ENCODE results near the gene ETV7.
A peak's percentile ranks its signal among the peaks of the same experiment; 100 is the strongest.
"Not testable (repeated sequence)": the region's sequence is repeated elsewhere in the genome, so short reads cannot be mapped to it uniquely, and the experiment has no call there.

Gene ETV7

DNA sequence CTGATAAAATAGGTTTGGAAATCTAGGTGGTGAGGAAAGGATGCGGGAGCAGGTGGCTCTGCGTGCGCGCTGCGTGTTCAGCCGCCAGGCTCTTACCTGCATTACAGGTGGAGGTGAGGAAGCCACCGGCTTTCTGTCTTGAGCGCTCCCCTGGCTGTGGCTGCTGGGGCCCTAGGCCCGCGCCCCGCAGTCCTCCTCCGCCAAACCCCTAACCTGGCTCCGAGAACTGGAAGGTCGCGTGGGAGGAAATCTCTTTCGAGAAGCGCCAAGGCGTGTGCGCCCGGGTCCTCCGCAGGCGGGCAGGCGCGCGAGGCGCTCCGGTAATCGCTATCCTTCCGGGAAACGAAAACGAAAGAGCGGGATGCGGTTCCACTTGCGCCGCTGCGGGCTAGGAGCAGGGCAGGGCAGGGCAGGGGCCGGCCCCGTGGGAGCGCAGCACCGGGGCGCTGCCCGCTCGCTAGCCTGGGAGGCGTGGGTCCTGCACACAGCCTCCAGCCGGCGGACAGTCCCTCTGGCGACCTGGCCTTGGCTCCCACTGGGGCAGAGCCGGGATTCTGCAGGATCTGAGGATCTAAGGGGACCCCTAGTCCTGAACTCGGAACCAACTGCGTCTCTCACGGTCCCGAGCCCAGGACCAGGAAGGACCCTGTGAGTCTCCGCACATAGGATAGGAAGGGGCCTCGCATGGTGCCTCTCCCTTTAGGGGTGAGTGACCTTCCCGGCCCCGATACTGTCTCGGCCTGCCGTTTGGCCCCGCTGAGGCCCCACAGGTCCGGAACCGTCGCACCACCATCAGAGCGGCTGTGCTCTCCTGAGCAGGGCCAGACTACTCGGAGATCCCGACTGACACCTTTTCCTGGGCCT is at the start of gene ETV7:
TSS of gene ETV7 (minus strand) at position 230 of the 864 bp plus-strand sequence. CDS start at position 102, 128 bp downstream.
- peak; percentile 8 to 27 for DNase-seq (ENCODE audit: extremely low read depth in 1 of 2, low read depth in 1 of 2)

DNA sequence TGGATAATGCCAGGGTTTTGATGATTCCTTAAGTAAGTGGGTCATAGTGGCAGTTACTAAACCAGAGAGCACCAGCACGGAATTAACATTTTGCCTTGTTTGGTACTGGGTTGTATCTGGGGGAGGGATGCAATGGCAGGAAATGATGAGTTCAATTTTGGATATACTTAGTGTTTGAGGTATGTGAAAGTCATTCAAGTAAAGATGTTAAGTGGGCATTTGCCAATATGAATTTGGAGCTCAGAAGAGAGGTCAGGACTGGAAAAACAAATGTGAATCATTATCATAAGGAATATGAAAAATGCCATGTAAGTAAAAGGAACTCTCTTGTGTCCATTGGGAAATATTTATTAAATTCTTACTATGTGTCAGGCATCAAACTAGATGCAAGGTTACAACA is 49.0 kb upstream of the ETV7 start:
- DNase-seq (ENCODE audit: extremely low read depth in 1 of 2, low read depth in 1 of 2) = no peak

DNA sequence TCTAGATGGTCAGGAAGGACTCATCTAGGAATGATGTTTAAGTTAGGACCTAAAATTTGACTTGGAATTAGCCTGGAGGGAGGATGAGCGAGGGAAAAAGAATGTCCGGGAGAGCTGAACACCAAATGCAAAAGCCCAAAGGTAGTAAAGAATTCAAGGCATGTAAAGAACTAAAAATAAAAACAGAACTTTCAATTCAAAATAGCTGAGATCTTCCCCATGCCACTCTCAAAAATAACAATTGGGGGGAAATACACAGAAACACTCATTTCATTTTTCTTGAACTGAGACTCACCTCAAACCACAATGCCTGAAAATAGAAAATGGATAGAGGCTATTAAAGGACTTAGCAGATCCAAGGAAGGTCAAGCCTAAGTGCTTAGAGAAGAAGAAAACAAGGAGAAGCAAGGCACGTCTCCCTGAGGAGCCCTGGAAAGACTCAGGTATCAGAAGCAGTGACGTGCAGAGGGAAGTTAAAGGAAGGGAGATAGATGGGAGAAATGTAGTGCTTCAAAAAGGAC is 44.7 kb upstream of the ETV7 start:
- no peak for DNase-seq (ENCODE audit: extremely low read depth in 1 of 2, low read depth in 1 of 2)

DNA sequence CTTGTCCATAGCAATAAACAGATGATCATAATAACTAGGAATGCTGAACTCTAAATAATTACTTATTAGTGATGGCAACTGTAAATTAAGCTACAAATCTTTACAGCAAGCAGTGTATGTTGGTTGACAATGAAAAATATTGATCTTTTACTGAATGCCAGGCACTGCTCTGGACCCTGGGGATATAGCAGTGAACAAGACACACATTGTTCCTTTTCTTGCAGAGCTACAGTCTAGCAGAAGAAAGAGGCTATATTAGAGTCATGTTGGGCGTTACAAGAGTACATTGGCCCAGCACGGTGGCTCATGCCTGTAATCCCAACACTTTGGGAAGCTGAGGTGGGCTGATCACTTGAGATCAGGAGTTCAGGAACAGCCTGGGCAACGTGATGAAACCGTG is 43.7 kb upstream of the ETV7 start:
- DNase-seq (ENCODE audit: extremely low read depth in 1 of 2, low read depth in 1 of 2) = no peak

DNA sequence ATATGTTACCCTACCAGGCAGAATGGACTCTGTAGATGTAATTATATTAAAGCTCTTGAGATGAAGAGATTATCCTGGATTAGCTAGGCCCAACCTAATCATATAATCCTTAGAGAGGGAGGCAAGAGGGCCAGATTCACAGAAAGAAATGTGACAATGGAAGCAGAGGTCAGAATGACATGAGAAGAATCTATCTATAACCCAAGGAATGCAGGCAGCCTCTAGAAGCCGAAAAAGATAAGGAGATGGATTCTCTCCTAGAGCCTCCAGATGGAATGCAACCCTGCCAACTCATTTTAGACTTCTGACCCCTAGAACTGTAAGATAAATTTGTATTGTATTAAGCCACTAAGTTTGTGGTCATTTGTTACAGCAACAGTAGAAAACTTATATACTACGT is 42.9 kb upstream of the ETV7 start:
- DNase-seq (ENCODE audit: extremely low read depth in 1 of 2, low read depth in 1 of 2) = no peak

DNA sequence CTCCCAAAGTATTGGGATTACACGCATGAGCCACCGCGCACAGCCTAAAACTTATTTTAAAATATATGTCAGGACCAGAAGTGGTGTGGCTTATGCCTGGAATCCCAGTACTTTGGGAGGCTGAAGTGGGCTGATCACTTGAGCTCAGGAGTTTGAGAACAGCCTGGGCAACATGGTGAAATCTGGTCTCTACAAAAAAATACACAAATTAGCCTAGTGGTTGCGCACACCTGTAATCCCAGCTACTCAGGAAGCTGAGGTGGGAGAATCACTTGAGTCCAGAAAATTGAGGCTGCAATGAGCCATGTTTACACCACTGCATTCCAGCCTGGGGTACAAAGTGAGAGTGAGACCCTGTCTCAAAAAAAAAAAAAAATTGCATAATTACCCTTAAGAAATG is 41.4 kb upstream of the ETV7 start:
- DNase-seq (ENCODE audit: extremely low read depth in 1 of 2, low read depth in 1 of 2) = no peak

DNA sequence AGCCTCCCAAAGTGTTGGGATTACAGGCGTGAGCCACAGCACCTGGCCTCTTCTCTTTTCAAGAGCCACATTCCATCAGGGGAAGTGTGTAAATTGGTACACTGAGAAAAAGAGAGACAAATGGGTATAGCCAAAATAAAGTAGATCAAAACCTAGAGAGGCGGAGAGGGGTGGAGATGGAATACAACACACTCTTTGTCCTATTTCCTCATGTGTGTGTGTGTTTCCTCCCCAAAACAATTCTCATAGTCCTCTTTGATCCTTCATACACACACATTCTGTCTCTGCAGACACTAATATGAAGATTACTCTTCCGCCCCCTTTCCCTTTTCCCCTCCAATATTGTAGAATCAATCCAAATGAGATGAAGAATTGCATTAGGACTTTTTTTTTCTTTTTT is 39.2 kb upstream of the ETV7 start:
- DNase-seq (ENCODE audit: extremely low read depth in 1 of 2, low read depth in 1 of 2) = no peak

DNA sequence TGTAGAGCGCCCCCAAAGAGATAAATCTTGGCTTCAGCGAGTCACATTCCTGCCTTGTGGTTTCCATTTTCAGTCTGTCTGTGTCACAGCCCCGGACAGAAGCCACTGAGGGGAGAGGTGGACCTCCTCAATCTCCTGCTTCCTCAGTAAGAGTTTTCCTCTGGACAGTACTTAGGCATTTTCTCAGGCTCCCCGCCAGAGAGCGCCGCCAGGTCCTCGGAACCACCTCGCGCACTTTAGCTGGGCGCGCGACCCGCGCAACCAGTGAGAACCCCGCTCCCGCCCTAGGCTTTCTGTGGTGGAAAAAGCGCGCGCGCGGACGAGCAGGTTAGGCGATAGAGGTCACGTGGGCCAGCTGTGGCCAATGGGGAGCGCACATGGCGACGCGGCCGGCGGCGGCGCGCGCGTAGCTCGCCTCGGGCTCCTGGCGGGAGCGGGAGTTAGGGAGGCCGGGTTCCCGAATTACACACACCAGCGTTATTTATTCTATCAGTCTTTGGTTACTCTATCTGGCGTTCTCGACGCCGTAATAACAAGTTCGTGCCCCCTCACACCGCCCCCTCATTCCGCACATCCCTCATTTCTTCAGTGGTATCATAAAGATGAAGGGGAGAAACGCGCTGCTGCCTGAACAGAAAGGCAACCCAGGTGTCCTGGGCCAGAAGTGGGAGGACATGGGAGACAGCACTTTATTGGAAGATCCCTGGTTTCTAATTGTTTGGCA is 35.8 kb upstream of the ETV7 start:
- DNase-seq (ENCODE audit: extremely low read depth in 1 of 2, low read depth in 1 of 2) = peak; percentile 95 to 96

DNA sequence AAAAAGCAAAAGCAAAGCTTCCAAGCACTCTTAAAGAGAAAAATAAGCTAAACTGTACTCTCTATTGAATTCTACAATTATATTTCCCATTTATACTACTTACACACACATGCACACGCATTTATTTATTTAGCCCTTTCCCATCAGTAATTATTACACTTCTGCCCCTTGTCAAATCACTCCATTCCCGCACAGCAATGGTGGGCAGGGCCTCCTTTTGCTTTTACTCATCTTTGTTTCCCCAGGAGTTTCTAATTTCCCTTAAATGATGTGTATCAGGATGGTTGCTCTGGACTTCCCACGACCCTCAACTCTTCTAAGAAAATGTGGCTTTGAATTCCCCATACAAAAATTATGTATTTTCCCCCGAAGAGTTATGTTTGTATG is 35.2 kb upstream of the ETV7 start:
- no peak for DNase-seq (ENCODE audit: extremely low read depth in 1 of 2, low read depth in 1 of 2)

DNA sequence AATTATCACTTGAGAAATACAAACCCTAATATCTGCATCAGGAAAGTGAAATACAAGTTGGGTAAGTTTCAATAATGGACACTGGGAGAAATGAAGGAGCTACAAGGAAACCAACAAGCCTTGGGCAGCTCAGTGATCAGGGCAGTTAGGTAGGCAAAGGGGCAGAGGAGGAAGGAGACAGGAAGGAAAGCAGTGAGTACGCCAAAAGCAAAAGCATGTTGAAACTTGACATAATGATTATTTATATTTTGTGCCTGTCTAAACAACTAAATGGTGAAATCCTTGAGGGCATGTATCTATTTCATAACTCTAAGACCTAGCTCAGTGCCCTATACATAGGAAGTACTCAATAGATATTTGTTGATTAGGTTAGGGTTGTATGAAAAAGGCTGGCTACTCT is 31.8 kb upstream of the ETV7 start:
- no peak for DNase-seq (ENCODE audit: extremely low read depth in 1 of 2, low read depth in 1 of 2)

DNA sequence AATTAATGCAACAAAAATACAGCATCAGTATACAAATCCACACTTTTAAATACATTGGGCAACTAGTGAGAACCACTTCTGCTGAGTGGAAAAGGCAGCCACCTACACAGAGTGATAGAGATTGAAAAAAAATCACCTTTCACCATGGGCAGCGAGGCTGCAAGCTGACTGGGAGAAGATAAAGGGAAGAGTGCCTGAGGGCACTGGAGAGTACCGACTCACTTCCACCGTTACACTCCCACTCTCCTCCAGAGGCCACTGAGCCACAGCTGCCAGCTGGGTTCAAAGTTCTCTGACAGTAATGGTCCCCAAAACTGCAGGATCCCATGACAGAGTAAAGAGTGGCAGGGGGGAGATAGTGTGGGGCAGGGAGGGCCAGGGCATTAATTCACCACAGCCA is 31.1 kb upstream of the ETV7 start:
- no peak for DNase-seq (ENCODE audit: extremely low read depth in 1 of 2, low read depth in 1 of 2)

DNA sequence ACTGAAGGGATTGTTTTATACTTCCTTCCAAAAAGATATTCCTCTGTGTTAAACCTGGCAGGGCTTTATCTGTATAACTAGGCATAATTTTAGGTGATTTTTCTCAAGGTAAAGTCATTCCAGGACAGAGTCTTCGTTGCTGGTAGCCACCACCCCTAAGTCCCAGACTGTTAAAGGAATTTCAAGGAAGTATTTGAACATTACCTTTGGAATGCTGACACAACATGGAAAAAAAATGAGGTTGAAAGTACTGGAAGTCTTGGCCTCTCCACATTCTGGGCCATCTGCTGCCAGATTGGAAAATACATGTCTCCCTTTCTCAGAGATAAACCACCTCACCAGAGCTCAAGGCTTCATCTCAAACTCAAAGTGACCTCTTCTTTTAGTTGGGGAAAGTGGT is 27.0 kb upstream of the ETV7 start:
- DNase-seq (ENCODE audit: extremely low read depth in 1 of 2, low read depth in 1 of 2) = no peak

DNA sequence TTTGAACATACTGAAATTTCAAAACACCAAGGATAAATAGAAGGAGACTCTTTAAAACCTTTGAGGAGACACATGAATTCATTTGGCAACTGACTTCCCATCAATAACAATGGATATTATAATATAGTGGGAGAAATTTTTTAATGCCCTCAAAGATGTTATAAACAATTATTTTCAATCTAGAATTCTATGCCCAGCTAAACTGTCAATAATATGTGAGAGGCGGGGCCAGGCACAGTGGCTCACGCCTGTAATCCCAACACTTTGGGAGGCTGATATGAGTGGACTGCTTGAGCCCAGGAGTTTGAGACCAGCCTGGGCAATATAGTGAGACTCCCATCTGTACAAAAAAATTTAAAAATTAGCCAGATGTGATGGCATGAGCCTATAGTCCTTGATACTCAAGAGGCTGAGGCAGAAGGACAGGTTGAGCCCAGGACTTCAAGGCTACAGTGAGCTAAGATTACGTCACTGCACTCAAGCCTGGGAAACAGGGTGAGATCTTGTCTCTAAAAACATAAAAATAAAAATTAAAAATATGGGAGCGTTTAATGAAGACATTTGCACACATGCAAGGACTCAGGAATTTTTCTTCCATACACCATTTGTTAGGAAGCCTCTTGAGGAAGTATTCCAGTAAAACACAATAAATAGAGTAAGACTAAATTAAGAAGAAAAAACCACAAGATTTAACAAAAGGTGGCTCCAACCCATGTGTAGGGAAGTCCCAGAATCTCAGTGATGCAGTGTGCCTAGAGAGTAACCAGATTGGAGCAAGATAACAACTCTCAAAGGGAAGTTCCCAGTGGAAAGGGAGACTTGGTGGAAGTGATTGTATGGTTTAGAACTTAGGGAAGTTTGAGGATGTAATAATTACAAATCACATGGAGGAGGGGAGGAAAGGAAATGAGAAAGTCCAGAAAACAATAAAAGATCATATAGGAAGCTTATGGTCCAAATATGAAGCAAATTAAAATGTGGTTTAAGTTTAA is 26.3 kb upstream of the ETV7 start:
- DNase-seq (ENCODE audit: extremely low read depth in 1 of 2, low read depth in 1 of 2) = no peak

DNA sequence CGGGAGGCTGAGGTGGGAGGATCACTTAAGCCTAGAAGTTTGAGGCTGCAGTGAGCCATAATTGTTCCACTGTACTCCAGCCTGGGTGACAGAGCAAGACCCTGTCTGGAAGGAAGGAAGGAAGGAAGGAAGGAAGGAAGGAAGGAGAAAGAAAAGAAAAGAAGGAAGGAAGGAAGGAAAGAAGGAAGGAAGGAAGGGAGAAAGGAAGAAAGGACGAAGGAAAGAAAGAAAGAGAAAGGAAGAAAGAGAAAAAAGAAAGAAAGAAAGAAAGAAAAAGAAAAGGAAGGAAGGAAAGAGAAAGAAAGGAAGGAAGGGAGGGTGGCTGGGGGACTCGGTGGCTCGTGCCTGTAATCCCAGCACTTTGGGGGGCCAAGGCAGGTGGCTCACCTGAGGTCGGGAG is 22.2 kb upstream of the ETV7 start:
- not testable (repeated sequence) for DNase-seq (ENCODE audit: extremely low read depth in 1 of 2, low read depth in 1 of 2)

DNA sequence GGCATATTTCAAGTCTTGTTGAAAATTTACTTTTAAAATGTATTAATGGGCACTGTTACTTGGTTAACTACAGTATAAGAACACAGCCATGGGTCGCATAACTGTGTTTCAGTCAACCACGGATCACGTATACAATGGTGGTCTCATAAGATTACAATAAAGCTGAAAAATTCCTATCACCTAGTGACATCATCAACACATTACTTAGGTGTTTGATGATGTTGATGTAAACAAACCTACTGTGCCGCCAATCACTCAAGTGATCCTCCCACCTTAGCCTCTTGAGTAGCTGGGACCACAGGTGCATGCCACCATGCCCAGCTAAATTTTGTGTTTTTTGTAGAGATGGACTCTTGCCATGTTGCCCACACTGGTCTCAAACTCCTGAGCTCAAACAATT is 16.7 kb upstream of the ETV7 start:
- DNase-seq (ENCODE audit: extremely low read depth in 1 of 2, low read depth in 1 of 2) = no peak

DNA sequence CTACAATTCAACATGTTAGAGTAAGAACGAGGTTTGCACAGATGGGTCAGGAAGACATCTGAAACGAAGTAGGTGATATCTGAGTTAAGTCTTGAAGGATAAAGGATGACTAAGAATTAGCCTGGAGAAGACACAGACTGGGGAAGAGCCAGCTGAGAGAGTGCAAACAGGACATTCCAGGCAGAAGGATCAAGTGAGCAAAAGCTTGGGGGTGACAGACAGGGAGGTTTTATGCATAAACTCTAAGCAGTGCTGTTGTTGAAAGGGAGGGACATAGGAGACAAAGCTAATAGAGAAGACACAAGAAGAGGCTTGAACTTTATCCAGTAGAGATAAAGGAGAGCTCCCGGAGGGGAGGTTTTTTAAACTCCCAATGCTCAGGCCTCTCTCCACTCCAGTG is 15.0 kb upstream of the ETV7 start:
- DNase-seq (ENCODE audit: extremely low read depth in 1 of 2, low read depth in 1 of 2) = no peak

DNA sequence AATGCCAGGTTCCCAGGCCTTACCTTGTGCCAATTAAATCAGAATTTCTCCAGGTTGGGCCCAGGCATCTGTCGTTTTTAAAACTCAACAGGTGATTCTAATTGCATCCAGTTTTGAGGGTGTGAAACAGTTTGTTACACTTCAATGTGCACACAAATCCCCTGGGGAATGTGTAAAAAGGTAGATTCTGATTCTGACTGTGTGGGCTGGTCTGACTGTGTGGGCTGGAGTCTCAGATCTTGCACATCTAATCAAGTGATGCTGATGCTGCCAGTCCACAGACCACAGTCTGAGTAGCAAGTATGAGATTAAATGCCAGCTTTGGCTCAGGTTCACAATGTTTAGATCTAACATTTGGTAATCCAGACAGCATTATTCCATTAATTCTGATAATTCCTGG is 12.5 kb upstream of the ETV7 start:
- DNase-seq (ENCODE audit: extremely low read depth in 1 of 2, low read depth in 1 of 2) = no peak

DNA sequence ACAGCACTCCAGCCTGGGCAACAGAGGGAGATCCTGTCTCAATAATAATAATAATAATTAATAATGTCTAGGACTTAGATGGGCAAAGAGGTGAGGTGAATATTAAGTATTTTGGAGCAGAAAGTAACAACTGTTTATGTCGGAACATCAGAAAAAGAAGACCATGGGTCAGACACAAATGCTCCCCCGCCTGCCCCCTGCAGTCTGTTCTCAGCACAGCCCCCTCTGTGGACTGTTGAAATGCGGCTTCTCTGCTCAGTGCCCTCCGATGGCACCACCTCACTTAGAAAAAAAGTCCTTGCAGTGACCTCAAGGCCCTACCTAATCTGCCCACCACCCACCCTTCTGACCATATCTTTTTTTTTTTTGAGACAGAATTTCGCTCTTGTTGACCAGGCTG is 5.2 kb upstream of the ETV7 start:
- DNase-seq (ENCODE audit: extremely low read depth in 1 of 2, low read depth in 1 of 2) = no peak

DNA sequence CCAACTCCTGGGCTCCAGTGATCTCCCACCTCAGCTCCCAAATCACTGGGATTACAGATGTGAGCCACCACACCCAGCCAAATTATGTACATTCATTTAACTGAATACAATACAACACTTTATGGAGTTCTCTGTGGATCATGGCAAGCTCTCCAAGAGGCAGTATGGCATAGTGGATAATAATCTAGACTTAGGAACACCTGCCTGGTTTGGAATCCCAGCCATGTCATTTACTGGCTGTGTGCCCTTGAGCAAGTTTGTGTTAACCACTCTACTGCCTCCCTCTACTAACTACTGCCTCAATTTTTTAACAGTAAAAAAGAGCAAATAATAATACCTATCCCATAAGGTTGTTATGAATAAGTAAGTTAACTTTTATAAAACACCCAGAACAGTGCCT is 1.9 kb upstream of the ETV7 start:
- DNase-seq (ENCODE audit: extremely low read depth in 1 of 2, low read depth in 1 of 2) = no peak

DNA sequence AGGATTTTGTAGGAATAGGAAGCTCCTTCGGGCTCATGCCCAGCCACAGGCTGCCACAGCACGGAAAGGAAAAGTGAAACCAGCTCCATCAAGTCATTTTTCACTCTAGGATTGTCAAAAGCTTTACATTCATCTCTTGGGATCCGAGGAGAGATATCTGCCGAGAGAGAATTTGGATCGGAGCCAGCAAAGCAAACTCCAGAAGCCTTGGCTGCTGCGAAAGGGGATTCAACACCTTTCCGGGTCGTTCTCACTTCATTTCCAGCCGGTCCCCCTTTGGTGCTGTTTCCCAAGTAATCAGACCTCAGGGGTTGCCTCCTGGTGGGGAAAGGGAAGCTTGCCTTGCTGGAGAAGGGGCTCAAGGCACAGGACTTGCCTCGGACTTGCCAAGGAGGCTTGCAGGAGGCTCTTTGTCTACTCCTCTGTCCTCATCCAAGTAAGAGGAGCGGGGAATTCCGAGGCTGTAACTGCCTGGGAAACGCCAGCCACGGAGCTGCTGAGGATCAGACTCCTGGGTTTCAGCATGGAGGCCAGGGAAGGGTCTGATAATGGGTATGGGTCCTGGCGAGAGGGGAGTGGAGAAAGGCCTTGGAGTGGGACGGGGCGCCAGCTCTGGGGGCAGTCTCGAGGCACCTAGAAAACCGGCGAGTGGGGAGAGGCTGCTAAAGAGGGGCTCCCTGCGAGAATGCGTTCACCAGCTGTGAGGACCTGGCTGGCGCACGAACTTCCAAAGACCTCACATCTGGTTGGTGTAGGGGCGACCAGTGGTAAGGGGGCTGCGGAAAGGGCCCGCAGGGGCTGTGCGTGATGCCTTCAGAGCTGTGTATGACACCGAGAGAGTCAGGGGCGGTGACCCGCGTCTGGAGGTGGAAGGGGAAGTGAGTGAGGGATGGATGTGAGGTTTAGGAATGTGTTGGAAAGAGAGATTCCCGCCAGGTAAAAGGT is 702 bp downstream of the ETV7 start:
- no peak for DNase-seq (ENCODE audit: extremely low read depth in 1 of 2, low read depth in 1 of 2)
